ENCODE measurements around the gene TMEM132A. TPM values are rescaled to one million over a fixed set of nuclear protein-coding genes. Genes with fewer than 3 reads are reported as not detected.

TMEM132A gene
- total and polyA plus RNA-seq, 8 donors, result 8.4 to 142 (median 27.2) TPM

GRCh38 chr11:60947700-60948099 is 23.4 kb downstream of the TMEM132A start:
- TF ChIP-seq, protein P1, sequence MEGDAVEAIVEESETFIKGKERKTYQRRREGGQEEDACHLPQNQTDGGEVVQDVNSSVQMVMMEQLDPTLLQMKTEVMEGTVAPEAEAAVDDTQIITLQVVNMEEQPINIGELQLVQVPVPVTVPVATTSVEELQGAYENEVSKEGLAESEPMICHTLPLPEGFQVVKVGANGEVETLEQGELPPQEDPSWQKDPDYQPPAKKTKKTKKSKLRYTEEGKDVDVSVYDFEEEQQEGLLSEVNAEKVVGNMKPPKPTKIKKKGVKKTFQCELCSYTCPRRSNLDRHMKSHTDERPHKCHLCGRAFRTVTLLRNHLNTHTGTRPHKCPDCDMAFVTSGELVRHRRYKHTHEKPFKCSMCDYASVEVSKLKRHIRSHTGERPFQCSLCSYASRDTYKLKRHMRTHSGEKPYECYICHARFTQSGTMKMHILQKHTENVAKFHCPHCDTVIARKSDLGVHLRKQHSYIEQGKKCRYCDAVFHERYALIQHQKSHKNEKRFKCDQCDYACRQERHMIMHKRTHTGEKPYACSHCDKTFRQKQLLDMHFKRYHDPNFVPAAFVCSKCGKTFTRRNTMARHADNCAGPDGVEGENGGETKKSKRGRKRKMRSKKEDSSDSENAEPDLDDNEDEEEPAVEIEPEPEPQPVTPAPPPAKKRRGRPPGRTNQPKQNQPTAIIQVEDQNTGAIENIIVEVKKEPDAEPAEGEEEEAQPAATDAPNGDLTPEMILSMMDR (IDR thresholded peaks at IDR 0.05), result no peak
- TF ChIP-seq EP300 (IDR thresholded peaks at IDR 0.05), result no peak
- no peak for TF ChIP-seq POLR2A (IDR thresholded peaks at IDR 0.05)
- TF ChIP-seq POLR2AphosphoS5 (IDR thresholded peaks at IDR 0.05), result no peak
- Histone ChIP-seq H3K36me3 (peaks cover 0 to 41% (median 33%) of the 10 kb centered on the region in 4 donors), H3K27me3 (no peaks in the 10 kb centered on the region), H3K4me3 (no peak overlapping the region), H3K27ac (no peak overlapping the region), H3K9me3 (no peaks in the 10 kb centered on the region), H3K4me1 (peaks cover 17 to 66% (median 41%) of the 10 kb centered on the region in 4 donors)
- WGBS, 5 donors, result 42 to 47% (median 45%) methylated on average over 2 of the region's 2 CpGs
- intact Hi-C loops (cut with DNase I; ENCODE audit: low total_unique reads), result no loop called here
- no peak for DNase-seq

GRCh38 chr11:60948250-60948649 is 24.0 kb downstream of the TMEM132A start:
- Histone ChIP-seq H3K27me3 (no peaks in the 10 kb centered on the region), H3K36me3 (peaks cover 0 to 36% (median 29%) of the 10 kb centered on the region in 4 donors), H3K4me1 (peaks cover 12 to 66% (median 39%) of the 10 kb centered on the region in 4 donors), H3K27ac (no peak overlapping the region), H3K4me3 (no peak overlapping the region), H3K9me3 (no peaks in the 10 kb centered on the region)
- peak in 1 of 2 donors; percentile 67 for DNase-seq
- 81 to 91% (median 89%) methylated on average over 5 of the region's 5 CpGs for WGBS, 5 donors
- intact Hi-C loops (cut with DNase I; ENCODE audit: low total_unique reads), result no loop called here
- TF ChIP-seq POLR2AphosphoS5 (IDR thresholded peaks at IDR 0.05) (no peak), EP300 (IDR thresholded peaks at IDR 0.05) (no peak), POLR2A (IDR thresholded peaks at IDR 0.05) (no peak)
- TF ChIP-seq, protein P1 (IDR thresholded peaks at IDR 0.05), result no peak

GRCh38 chr11:60950024-60950423 is 25.8 kb downstream of the TMEM132A start:
- DNase-seq, result no peak
- intact Hi-C loops (cut with DNase I; ENCODE audit: low total_unique reads), result no loop called here
- Histone ChIP-seq H3K27me3 (no peaks in the 10 kb centered on the region), H3K4me1 (peaks cover 8 to 53% (median 34%) of the 10 kb centered on the region in 4 donors), H3K9me3 (no peaks in the 10 kb centered on the region), H3K4me3 (peak overlapping the region; percentile 48 to 69 (median 58)), H3K36me3 (peaks cover 0 to 19% (median 16%) of the 10 kb centered on the region in 4 donors), H3K27ac (peak overlapping the region in 2 of 5 donors; percentile 32 to 87)
- WGBS, 5 donors, result 71 to 93% (median 83%) methylated on average over 6 of the region's 6 CpGs
- TF ChIP-seq EP300 (IDR thresholded peaks at IDR 0.05) (no peak), POLR2A (IDR thresholded peaks at IDR 0.05) (no peak), POLR2AphosphoS5 (IDR thresholded peaks at IDR 0.05) (no peak)
- TF ChIP-seq, protein P1 (IDR thresholded peaks at IDR 0.05), result no peak

- Histone ChIP-seq H3K27ac (peak overlapping the region; percentile 66 to 94 (median 87)), H3K4me3 (peak overlapping the region; percentile 48 to 69 (median 58)), H3K36me3 (peaks cover 0 to 8% (median 7%) of the 10 kb centered on the region in 4 donors), H3K9me3 (no peaks in the 10 kb centered on the region), H3K27me3 (no peaks in the 10 kb centered on the region), H3K4me1 (peaks cover 8 to 53% (median 34%) of the 10 kb centered on the region in 4 donors)
- intact Hi-C loops (cut with DNase I; ENCODE audit: low total_unique reads), result no loop called here
- peak; percentile 56 to 81 for DNase-seq
- 13 to 28% (median 20%) methylated on average over 25 to 86 of the region's 86 CpGs for whole genome bisulfite sequencing, 5 donors
- TF ChIP-seq POLR2A (IDR thresholded peaks at IDR 0.05) (no peak), POLR2AphosphoS5 (IDR thresholded peaks at IDR 0.05) (no peak), EP300 (IDR thresholded peaks at IDR 0.05) (no peak)
- TF ChIP-seq, protein P1 (IDR thresholded peaks at IDR 0.05), result no peak
These were observed 26.8 kb downstream of the TMEM132A start for GRCh38 chr11:60950933-60951605.

Measured in stomach (tissue), 9 donors.